ENCODE data around the gene MAD1L1. TPM values are rescaled to one million over a fixed set of nuclear protein-coding genes. Genes with fewer than 3 reads are reported as not detected.

MAD1L1 gene
- total RNA-seq, 1 experiment from 2014 or later: 46.7 TPM

DNA sequence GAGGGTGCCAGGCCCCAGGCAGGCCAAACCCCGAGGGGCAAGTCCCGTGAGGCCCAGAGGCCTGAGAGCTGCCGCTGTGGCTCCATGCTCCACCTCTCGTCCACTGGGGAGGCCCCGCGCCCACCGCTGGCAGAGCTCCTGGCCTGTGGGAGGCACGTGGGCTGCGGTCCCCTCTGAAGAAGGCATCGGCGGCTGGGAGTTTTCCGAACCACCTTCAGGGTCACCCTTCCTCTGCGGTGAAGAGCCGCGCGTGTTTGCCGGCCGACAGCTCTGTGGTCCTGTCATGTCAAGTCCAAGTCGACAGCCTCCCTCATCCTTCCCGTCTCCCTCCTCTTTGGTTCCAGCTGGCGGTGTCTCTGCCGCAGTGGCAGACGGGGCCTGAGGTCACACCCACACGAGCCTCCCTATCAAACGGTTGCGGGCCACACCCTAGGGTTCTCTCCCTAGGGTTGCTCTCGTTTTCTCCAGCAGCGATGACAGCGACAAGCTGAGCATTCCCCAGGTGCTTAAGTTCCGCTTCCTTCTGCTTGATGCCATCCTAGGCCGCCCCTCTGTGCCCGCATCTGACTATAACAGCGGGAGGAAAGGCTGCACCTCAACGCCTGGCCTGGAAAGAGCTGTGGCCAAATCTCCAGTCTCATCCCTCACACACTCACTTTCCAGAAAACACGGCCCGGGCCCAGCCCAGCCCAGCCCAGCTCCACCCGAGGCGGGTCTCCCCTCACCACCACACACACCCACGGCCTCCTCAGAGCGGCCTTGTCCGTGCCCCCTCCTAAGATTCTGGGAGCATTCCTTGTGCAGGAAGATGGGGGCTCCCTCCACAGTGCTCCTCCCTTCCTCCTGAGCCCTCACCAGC lies 377.6 kb downstream of the MAD1L1 start:
- Histone ChIP-seq H3K4me3 (ENCODE audit: low read depth, low read length, poor library complexity, severe bottlenecking) (no peak overlapping the region), H3K9me3 (ENCODE audit: low read depth, low read length, poor library complexity, severe bottlenecking) (no peaks in the 10 kb centered on the region), H3K4me1 (ENCODE audit: insufficient read depth, low read length, poor library complexity, severe bottlenecking) (no peaks in the 10 kb centered on the region), H3K27me3 (replicated peaks; ENCODE audit: insufficient read depth, low read depth, low read length, poor library complexity) (no peaks in the 10 kb centered on the region), H3K36me3 (ENCODE audit: insufficient read depth, low read length, poor library complexity, severe bottlenecking) (no peaks in the 10 kb centered on the region), H3K27ac (ENCODE audit: low read depth, low read length, poor library complexity, severe bottlenecking) (no peak overlapping the region)
- no peak for TF ChIP-seq EZH2 (IDR thresholded peaks at IDR 0.05; ENCODE audit: borderline replicate concordance, low read depth, low read length, poor library complexity, severe bottlenecking)
- TF ChIP-seq, protein P1, sequence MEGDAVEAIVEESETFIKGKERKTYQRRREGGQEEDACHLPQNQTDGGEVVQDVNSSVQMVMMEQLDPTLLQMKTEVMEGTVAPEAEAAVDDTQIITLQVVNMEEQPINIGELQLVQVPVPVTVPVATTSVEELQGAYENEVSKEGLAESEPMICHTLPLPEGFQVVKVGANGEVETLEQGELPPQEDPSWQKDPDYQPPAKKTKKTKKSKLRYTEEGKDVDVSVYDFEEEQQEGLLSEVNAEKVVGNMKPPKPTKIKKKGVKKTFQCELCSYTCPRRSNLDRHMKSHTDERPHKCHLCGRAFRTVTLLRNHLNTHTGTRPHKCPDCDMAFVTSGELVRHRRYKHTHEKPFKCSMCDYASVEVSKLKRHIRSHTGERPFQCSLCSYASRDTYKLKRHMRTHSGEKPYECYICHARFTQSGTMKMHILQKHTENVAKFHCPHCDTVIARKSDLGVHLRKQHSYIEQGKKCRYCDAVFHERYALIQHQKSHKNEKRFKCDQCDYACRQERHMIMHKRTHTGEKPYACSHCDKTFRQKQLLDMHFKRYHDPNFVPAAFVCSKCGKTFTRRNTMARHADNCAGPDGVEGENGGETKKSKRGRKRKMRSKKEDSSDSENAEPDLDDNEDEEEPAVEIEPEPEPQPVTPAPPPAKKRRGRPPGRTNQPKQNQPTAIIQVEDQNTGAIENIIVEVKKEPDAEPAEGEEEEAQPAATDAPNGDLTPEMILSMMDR (conservative IDR thresholded peaks at IDR 0.05; ENCODE audit: low read depth, low read length): no peak
- BruUV-seq (replicated peaks): no TSS peak
- intact Hi-C loops (cut with micrococcal nuclease; ENCODE audit: unreplicated experiment): no loop called here
- no peak for DNase-seq (ENCODE audit: low spot score)
- ChIA-PET CTCF (no interaction called here), POLR2A (ENCODE audit: low non-redundant PET) (no interaction called here)

DNA sequence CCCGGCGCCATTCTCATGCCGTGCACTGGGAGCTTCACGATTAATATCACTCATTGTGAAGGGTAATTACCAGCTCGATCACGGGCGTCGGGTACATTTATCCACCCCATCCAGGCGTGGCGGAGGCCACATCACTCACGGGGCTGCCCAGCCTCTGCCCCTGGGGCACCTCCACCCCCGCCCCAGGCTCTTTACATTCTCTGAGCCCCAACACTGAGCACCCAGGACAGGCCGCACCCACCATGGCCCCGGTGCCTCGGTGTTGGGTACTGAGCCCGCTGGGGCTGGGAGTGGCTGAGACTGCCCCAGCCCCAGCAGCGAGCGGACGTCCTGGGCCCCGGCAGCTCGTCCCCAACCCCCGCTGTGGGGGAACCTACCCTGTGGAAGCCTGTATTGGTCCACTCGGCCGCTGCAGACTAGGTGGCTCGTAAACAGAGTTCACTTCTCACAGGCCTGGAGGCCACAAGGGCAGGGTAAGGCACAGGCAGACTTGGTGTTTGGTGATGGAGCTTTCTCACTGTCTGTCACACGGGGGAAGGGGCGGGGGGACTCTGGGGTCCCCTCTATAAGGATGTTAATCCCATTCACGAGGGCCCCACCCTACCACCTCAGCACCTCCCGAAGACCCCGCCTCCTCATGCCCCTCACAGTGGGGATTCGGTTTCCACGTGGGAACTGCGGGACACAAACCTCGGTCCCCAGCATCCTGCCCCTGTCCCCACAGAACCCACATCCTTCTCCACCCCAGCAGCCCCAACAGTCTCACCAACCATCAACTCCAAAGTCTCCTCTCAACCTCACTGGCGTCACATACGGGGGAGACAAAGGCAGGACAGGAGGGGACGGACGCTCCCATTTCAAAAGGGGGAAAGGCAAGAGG lies 378.5 kb downstream of the MAD1L1 start:
- no TSS peak for BruUV-seq (replicated peaks)
- Histone ChIP-seq H3K4me1 (ENCODE audit: insufficient read depth, low read length, poor library complexity, severe bottlenecking) (no peaks in the 10 kb centered on the region), H3K27ac (ENCODE audit: low read depth, low read length, poor library complexity, severe bottlenecking) (no peak overlapping the region), H3K36me3 (ENCODE audit: insufficient read depth, low read length, poor library complexity, severe bottlenecking) (no peaks in the 10 kb centered on the region), H3K9me3 (ENCODE audit: low read depth, low read length, poor library complexity, severe bottlenecking) (no peaks in the 10 kb centered on the region), H3K4me3 (ENCODE audit: low read depth, low read length, poor library complexity, severe bottlenecking) (no peak overlapping the region), H3K27me3 (replicated peaks; ENCODE audit: insufficient read depth, low read depth, low read length, poor library complexity) (no peaks in the 10 kb centered on the region)
- POLR2A ChIA-PET (ENCODE audit: low non-redundant PET): no interaction called here
- TF ChIP-seq, protein P1 (conservative IDR thresholded peaks at IDR 0.05; ENCODE audit: low read depth, low read length): no peak
- no peak for TF ChIP-seq EZH2 (IDR thresholded peaks at IDR 0.05; ENCODE audit: borderline replicate concordance, low read depth, low read length, poor library complexity, severe bottlenecking)
- no peak for DNase-seq (ENCODE audit: low spot score)
- CTCF ChIA-PET: no interaction called here
- intact Hi-C loops (cut with micrococcal nuclease; ENCODE audit: unreplicated experiment): no loop called here

- intact Hi-C loops (cut with micrococcal nuclease; ENCODE audit: unreplicated experiment): no loop called here
- Histone ChIP-seq H3K27ac (ENCODE audit: low read depth, low read length, poor library complexity, severe bottlenecking) (no peak overlapping the region), H3K4me1 (ENCODE audit: insufficient read depth, low read length, poor library complexity, severe bottlenecking) (no peaks in the 10 kb centered on the region), H3K36me3 (ENCODE audit: insufficient read depth, low read length, poor library complexity, severe bottlenecking) (no peaks in the 10 kb centered on the region), H3K27me3 (replicated peaks; ENCODE audit: insufficient read depth, low read depth, low read length, poor library complexity) (no peaks in the 10 kb centered on the region), H3K4me3 (ENCODE audit: low read depth, low read length, poor library complexity, severe bottlenecking) (no peak overlapping the region), H3K9me3 (ENCODE audit: low read depth, low read length, poor library complexity, severe bottlenecking) (no peaks in the 10 kb centered on the region)
- ChIA-PET POLR2A (ENCODE audit: low non-redundant PET) (no interaction called here), CTCF (no interaction called here)
- DNase-seq (ENCODE audit: low spot score): no peak
- BruUV-seq (replicated peaks): no TSS peak
- no peak for TF ChIP-seq EZH2 (IDR thresholded peaks at IDR 0.05; ENCODE audit: borderline replicate concordance, low read depth, low read length, poor library complexity, severe bottlenecking)
- TF ChIP-seq, protein P1 (conservative IDR thresholded peaks at IDR 0.05; ENCODE audit: low read depth, low read length): no peak
Observed at GRCh38 chr7:1853431-1853985, 379.2 kb downstream of the MAD1L1 start.
